ENCODE results near the gene DBX1.

Gene DBX1

DNA sequence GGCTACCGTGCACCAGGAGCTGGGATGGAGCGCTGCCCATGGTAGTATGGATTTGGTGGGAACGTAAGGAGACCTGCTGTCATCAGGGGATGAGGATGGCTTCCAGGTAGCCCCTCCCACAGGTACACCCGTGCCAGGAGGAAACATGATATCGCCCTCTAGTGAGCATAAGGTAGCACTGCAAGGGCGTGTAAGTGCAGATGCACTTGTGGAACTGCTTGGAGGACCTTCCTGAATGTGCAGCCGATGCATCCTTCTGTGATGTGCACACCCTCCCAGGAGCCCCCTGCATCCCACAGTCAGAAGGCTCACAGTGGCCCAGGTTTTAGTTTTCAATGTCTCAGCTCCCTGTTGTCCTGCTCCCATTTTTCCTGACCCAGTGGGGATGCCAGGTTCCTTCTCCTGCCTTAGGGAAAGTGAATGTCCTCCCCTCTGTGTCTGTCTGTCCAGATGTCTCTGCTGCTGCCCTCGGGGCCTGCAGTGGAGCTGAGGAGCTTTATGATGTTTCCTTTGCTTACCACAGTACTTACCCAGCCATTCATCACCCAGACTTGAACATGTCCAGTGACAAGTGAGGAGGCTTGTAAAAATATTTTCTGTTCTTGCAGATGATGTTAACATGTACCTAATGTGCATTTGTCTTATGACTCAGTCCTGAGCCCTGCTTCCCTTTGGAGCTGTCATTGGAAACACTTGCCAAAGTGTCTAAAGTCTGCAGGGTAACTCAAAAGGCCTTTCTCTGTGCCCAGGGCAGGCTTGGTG lies 49.2 kb downstream of the DBX1 start:
- TF ChIP-seq, protein P1, sequence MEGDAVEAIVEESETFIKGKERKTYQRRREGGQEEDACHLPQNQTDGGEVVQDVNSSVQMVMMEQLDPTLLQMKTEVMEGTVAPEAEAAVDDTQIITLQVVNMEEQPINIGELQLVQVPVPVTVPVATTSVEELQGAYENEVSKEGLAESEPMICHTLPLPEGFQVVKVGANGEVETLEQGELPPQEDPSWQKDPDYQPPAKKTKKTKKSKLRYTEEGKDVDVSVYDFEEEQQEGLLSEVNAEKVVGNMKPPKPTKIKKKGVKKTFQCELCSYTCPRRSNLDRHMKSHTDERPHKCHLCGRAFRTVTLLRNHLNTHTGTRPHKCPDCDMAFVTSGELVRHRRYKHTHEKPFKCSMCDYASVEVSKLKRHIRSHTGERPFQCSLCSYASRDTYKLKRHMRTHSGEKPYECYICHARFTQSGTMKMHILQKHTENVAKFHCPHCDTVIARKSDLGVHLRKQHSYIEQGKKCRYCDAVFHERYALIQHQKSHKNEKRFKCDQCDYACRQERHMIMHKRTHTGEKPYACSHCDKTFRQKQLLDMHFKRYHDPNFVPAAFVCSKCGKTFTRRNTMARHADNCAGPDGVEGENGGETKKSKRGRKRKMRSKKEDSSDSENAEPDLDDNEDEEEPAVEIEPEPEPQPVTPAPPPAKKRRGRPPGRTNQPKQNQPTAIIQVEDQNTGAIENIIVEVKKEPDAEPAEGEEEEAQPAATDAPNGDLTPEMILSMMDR (IDR thresholded peaks at IDR 0.05; ENCODE audit: borderline replicate concordance, control extremely low read depth, extremely low read depth, insufficient read depth, missing control alignments): peak; percentile 91
- DNase-seq (ENCODE audit: low spot score): peak; percentile 75
- in situ Hi-C loops (cut with MboI; ENCODE audit: low sequenced_read_pairs, unreplicated experiment): loop anchor here (10.0 kb wide), 1 partner anchor 156 kb away; no protein-coding TSS in a partner anchor

- DNase-seq (ENCODE audit: low spot score): no peak
- TF ChIP-seq, protein P1 (IDR thresholded peaks at IDR 0.05; ENCODE audit: borderline replicate concordance, control extremely low read depth, extremely low read depth, insufficient read depth, missing control alignments): no peak
- in situ Hi-C loops (cut with MboI; ENCODE audit: low sequenced_read_pairs, unreplicated experiment): loop anchor here (10.0 kb wide), 1 partner anchor 155 kb away; no protein-coding TSS in a partner anchor
Measured at GRCh38 chr11:20109731-20110445, 50.4 kb downstream of the DBX1 start.

Measured in GM13976 (cell line).